HG02642 (cell line): Measurements from ENCODE around the gene FOXL2NB.
"Not testable (repeated sequence)": the region's sequence is repeated elsewhere in the genome, so short reads cannot be mapped to it uniquely, and the experiment has no call there.

Experiments used
- ATAC-seq: cut with Tn5 transposase; IDR thresholded peaks from one replicate; pipeline ENCODE4 v1.9.1; 2021; ENCODE audit warnings: mild to moderate bottlenecking; ENCODE audit not compliant: unreplicated experiment, poor library complexity

Gene FOXL2NB

GRCh38 chr3:138946663-138947494, at the start of gene FOXL2NB, which contains the start of gene FOXL2:
Gene FOXL2NB (plus strand): TSS chr3:138947217. CDS start chr3:138947365, 148 bp downstream.
Gene FOXL2 (minus strand): TSS chr3:138947137. CDS start chr3:138946722, 415 bp downstream.
- ATAC-seq: no peak

- ATAC-seq: no peak
Observed at GRCh38 chr3:138898301-138898700, 48.7 kb upstream of the FOXL2NB start.

- no peak for ATAC-seq
Observed at GRCh38 chr3:138898708-138899107, 48.3 kb upstream of the FOXL2NB start.

GRCh38 chr3:138899351-138899991, 47.5 kb upstream of the FOXL2NB start:
- no peak for ATAC-seq

- ATAC-seq: no peak
Observed at GRCh38 chr3:138901567-138901966, 45.5 kb upstream of the FOXL2NB start.

- ATAC-seq: no peak
Observed at GRCh38 chr3:138902171-138902570, 44.8 kb upstream of the FOXL2NB start.

GRCh38 chr3:138907539-138907938, 39.5 kb upstream of the FOXL2NB start:
- no peak for ATAC-seq

GRCh38 chr3:138908846-138909245, 38.2 kb upstream of the FOXL2NB start:
- no peak for ATAC-seq

GRCh38 chr3:138909904-138910303, 37.1 kb upstream of the FOXL2NB start:
- ATAC-seq: no peak

- no peak for ATAC-seq
Observed at GRCh38 chr3:138911621-138912020, 35.4 kb upstream of the FOXL2NB start.

- no peak for ATAC-seq
Observed at GRCh38 chr3:138912237-138912636, 34.8 kb upstream of the FOXL2NB start.

GRCh38 chr3:138913766-138914165, 33.3 kb upstream of the FOXL2NB start:
- no peak for ATAC-seq

- peak; percentile 21 for ATAC-seq
Observed at GRCh38 chr3:138914870-138915502, 32.0 kb upstream of the FOXL2NB start.

GRCh38 chr3:138915503-138916498, 31.2 kb upstream of the FOXL2NB start:
- peak; percentile 89 for ATAC-seq

- no peak for ATAC-seq
Observed at GRCh38 chr3:138916824-138917223, 30.2 kb upstream of the FOXL2NB start.

- ATAC-seq: no peak
Observed at GRCh38 chr3:138919325-138919724, 27.7 kb upstream of the FOXL2NB start.

- no peak for ATAC-seq
Observed at GRCh38 chr3:138921316-138922292, 25.4 kb upstream of the FOXL2NB start.

GRCh38 chr3:138922400-138922799, 24.6 kb upstream of the FOXL2NB start:
- not testable (repeated sequence) for ATAC-seq

- peak; percentile 80 for ATAC-seq
Observed at GRCh38 chr3:138923531-138923994, 23.5 kb upstream of the FOXL2NB start.
